GM12878 (cell line): Measurements from ENCODE around the gene MAN1B1. TPM values are rescaled to one million over a fixed set of nuclear protein-coding genes. Genes with fewer than 3 reads are reported as not detected.

Experiments
- ATAC-seq: fragments of 200-7000 bp; cut with Tn5 transposase; 3 replicates; pipeline ENCODE4 v1.9.1; 2020; ENCODE audit warnings: mild to moderate bottlenecking, moderate library complexity
- BruUV-seq: library from RNA; stranded (reverse); fragments of 400-500 nt; replicated peaks from 2 replicates; lab custom pipeline; 2021; lab: Mats Ljungman, UMichigan
- CTCF ChIA-PET: fragments of 300-600 bp; sonication (Branson Sonifier 250); formaldehyde crosslinking; extraction: SDS; loops from one replicate; lab custom pipeline; 2021; ENCODE audit warnings: inconsistent platforms; lab: Yijun Ruan, JAX
- POLR2A ChIA-PET: fragments of 350-600 bp; formaldehyde crosslinking; extraction: SDS; loops from one replicate; lab custom pipeline; 2021; ENCODE audit warnings: inconsistent platforms; lab: Charles Lee
- RAD21 ChIA-PET: fragments of 300-600 bp; sonication (Branson Sonifier 250); formaldehyde crosslinking; loops from one replicate; lab custom pipeline; 2023; ENCODE audit warnings: antibody characterized with exemption; ENCODE audit not compliant: unreplicated experiment; lab: Charles Lee
- SMC1A ChIA-PET: fragments of 300-600 bp; sonication (Branson Sonifier 250); formaldehyde crosslinking; loops from one replicate; lab custom pipeline; 2023; ENCODE audit not compliant: unreplicated experiment, uncharacterized antibody; lab: Charles Lee
- DNase-seq: peaks from one replicate; pipeline ENCODE4 v3.0.0-alpha.2; 2011; ENCODE audit warnings: low read depth, low spot score
- FAIRE-seq: peaks from 3 replicates; lab custom pipeline; 2011; peaks lifted over from hg19 to GRCh38; lab: Jason Lieb, UNC
- H2AFZ ChIP-seq: 2 replicates; pipeline ENCODE4 v1.6.0; 2011; ENCODE audit warnings: low read depth, low read length, control low read depth; ENCODE audit not compliant: control insufficient read depth
- H3K27ac ChIP-seq: 2 replicates; pipeline ENCODE4 v1.5.1; 2011; ENCODE audit warnings: control low read depth; ENCODE audit not compliant: control insufficient read depth, insufficient read depth
- H3K27me3 ChIP-seq, 2 experiments: replicated peaks in 1 of 2; 2 replicates each; pipeline versions ENCODE4 v1.6.0 to v1.6.1; 2011; ENCODE audit warnings: low read length in 1 of 2; ENCODE audit not compliant: control insufficient read depth in 2 of 2, insufficient read depth in 2 of 2
- H3K36me3 ChIP-seq, 2 experiments: 2 replicates each; pipeline ENCODE4 v1.5.1; 2011; ENCODE audit warnings: low read length in 1 of 2; ENCODE audit not compliant: control insufficient read depth in 2 of 2, insufficient read depth in 2 of 2
- H3K4me1 ChIP-seq: 2 replicates; pipeline ENCODE4 v1.6.1; 2011; ENCODE audit warnings: mild to moderate bottlenecking, low read length, moderate library complexity, mixed read lengths; ENCODE audit not compliant: control insufficient read depth, insufficient read depth
- H3K4me2 ChIP-seq: 2 replicates; pipeline ENCODE4 v1.6.0; 2011; ENCODE audit warnings: control low read depth; ENCODE audit not compliant: control insufficient read depth, insufficient read depth
- H3K4me3 ChIP-seq: fragments of 200-600 bp; sonication (generic); 2 replicates; pipeline ENCODE4 v1.5.1; 2016
- H3K79me2 ChIP-seq: 2 replicates; pipeline ENCODE4 v1.6.0; 2011; ENCODE audit warnings: low read length; ENCODE audit not compliant: control insufficient read depth, insufficient read depth
- H3K9ac ChIP-seq: 2 replicates; pipeline ENCODE4 v1.8.0; 2011; ENCODE audit warnings: low read length, control low read depth, mixed read lengths; ENCODE audit not compliant: control insufficient read depth, insufficient read depth
- H3K9me3 ChIP-seq: replicated peaks from 3 replicates; pipeline ENCODE4 v1.5.1; 2011; ENCODE audit warnings: mild to moderate bottlenecking, low read length; ENCODE audit not compliant: control insufficient read depth, insufficient read depth
- H4K20me1 ChIP-seq: 2 replicates; pipeline ENCODE4 v1.6.0; 2011; ENCODE audit not compliant: control insufficient read depth, insufficient read depth
- CREB1 ChIP-seq: IDR thresholded peaks from 2 replicates; pipeline ENCODE4 v1.6.1; 2012; ENCODE audit warnings: low read depth, mild to moderate bottlenecking, inconsistent platforms
- POLR2A ChIP-seq: IDR thresholded peaks from 2 replicates; pipeline ENCODE4 v1.6.1; 2011; ENCODE audit warnings: low read depth, mild to moderate bottlenecking, low read length
- RELA ChIP-seq: fragments of 450-650 bp; IDR thresholded peaks from 2 replicates; pipeline ENCODE4 v1.8.0; 2014; ENCODE audit warnings: borderline replicate concordance; ENCODE audit not compliant: partially characterized antibody
- SREBF1 ChIP-seq: IDR thresholded peaks from 2 replicates; pipeline ENCODE4 v1.6.1; 2012; ENCODE audit warnings: mild to moderate bottlenecking, low read length
- USF2 ChIP-seq: IDR thresholded peaks from 2 replicates; pipeline ENCODE4 v1.6.1; 2011; ENCODE audit warnings: low read depth, low read length, improper control_type of control experiment, borderline replicate concordance
- YY1 ChIP-seq: IDR thresholded peaks from 2 replicates; pipeline ENCODE4 v1.6.1; 2011; ENCODE audit warnings: low read depth, mild to moderate bottlenecking, low read length
- ZNF274 ChIP-seq: IDR thresholded peaks from one replicate; pipeline ENCODE4 v1.8.0; 2011; ENCODE audit not compliant: insufficient read length, insufficient read depth
- ZZZ3 ChIP-seq: IDR thresholded peaks from 2 replicates; pipeline ENCODE4 v1.6.1; 2011; ENCODE audit warnings: low read depth; ENCODE audit not compliant: control insufficient read depth, insufficient read length
- WGBS: methylation state at CpG from one replicate; pipeline ENCODE4 v1.1.6; 2016; ENCODE audit warnings: low lambda C conversion rate; ENCODE audit not compliant: insufficient replicate concordance, insufficient coverage; ENCODE audit errors: missing lambda C conversion rate; 5-methylcytosine and 5-hydroxymethylcytosine counted together
- in situ Hi-C: fragments of 300-500 bp; cut with MboI; formaldehyde crosslinking; loops from 9 replicates; pipeline ENCODE4 v1.14.3; 2018; ENCODE audit warnings: mixed read lengths
- intact Hi-C: fragments of 100-400 bp; cut with micrococcal nuclease; formaldehyde crosslinking; loops from one replicate; pipeline ENCODE4 v1.14.2; 2022; ENCODE audit not compliant: unreplicated experiment
- polyA plus RNA-seq, 11 experiments: library from polyadenylated mRNA; depleted of rRNA in 4 of 11; unstranded in 6 of 11; stranded (reverse) in 5 of 11; fragments of >200 nt; fragmentation: Nextera tagmentation in 4 of 11; fragmentation: Illumina TruSeq in 1 of 11; extraction: Ambion mirVana in 4 of 11; extraction: Trizol in 1 of 11; gene quantifications; 1 replicate in 1 of 11; 2 replicates in 10 of 11; pipeline versions ENCODE4 v1.2.1 to v1.2.3, GENCODE V29; 2011 to 2016; ENCODE audit warnings: inconsistent platforms in 2 of 11, missing spikeins in 2 of 11, low read depth in 1 of 11
- total RNA-seq, 4 experiments: library from RNA; depleted of rRNA in 3 of 4; stranded (reverse); fragments of >200 nt in 3 of 4; fragmentation: Illumina TruSeq in 1 of 4; extraction: Trizol in 1 of 4; gene quantifications; 2 replicates each; pipeline versions ENCODE4 v1.2.1 to v1.2.3, GENCODE V29; 2013 to 2021

Gene MAN1B1
- total and polyA plus RNA-seq, 10 of the 15 experiments (the other 5 are each of a cell fraction or from before 2014, with no cell fraction given): 0.71 to 34.1 (median 22.7) TPM

GRCh38 chr9:137096785-137097546 lies 10.2 kb downstream of the MAN1B1 start (continued):
- TF ChIP-seq USF2 (no peak), SREBF1 (no peak), YY1 (no peak), CREB1 (no peak), ZNF274 (no peak), POLR2A (no peak)

- WGBS: 83% methylated on average over 16 of the region's 20 CpGs
- H2AFZ ChIP-seq: no peak overlapping the region
- SMC1A ChIA-PET: interaction anchor here (1.1 kb wide), 1 partner anchor 17 kb away, joined by 3 read pairs; no protein-coding TSS in a partner anchor
- CTCF ChIA-PET: interaction anchor here (0.9 to 1.0 kb wide), 2 partner anchors 30 to 306 kb away, joined by 3 to 4 read pairs; no protein-coding TSS in a partner anchor
- H3K79me2 ChIP-seq: no peaks in the 10 kb centered on the region
- in situ Hi-C loops: no loop called here
- no peaks in the 10 kb centered on the region for H4K20me1 ChIP-seq
- intact Hi-C loops: no loop called here
- FAIRE-seq (no peak), ATAC-seq (no peak), DNase-seq (no peak)
- POLR2A ChIA-PET: interaction anchor here (0.5 to 2.8 kb wide), 2 partner anchors 11 to 28 kb away, joined by 3 to 38 read pairs; partner anchors contain the start of gene MAN1B1
- H3K4me1 ChIP-seq: peaks cover 11% of the 10 kb centered on the region
- no TSS peak for BruUV-seq
- H3K4me2 ChIP-seq: no peak overlapping the region
- H3K27ac ChIP-seq: no peak overlapping the region
- no peak overlapping the region for H3K9ac ChIP-seq
- no peak overlapping the region for H3K4me3 ChIP-seq
- TF ChIP-seq ZZZ3 (no peak), RELA (no peak)
- RAD21 ChIA-PET: interaction anchor here (1.0 kb wide), 1 partner anchor 11 kb away, joined by 3 read pairs; the partner anchor contains the start of gene MAN1B1
- no peaks in the 10 kb centered on the region for H3K27me3 ChIP-seq
- H3K9me3 ChIP-seq: peaks cover 11% of the 10 kb centered on the region; the same call in 2 of the 3 replicates
- peaks cover 25 to 39% of the 10 kb centered on the region in 2 experiments; a peak in 3 of 4 replicates for H3K36me3 ChIP-seq
Measured at GRCh38 chr9:137097761-137098462, 11.1 kb downstream of the MAN1B1 start.
